ENCODE data around the gene CDPF1.
"Not testable (repeated sequence)": the region's sequence is repeated elsewhere in the genome, so short reads cannot be mapped to it uniquely, and the experiment has no call there.

Gene CDPF1

DNA sequence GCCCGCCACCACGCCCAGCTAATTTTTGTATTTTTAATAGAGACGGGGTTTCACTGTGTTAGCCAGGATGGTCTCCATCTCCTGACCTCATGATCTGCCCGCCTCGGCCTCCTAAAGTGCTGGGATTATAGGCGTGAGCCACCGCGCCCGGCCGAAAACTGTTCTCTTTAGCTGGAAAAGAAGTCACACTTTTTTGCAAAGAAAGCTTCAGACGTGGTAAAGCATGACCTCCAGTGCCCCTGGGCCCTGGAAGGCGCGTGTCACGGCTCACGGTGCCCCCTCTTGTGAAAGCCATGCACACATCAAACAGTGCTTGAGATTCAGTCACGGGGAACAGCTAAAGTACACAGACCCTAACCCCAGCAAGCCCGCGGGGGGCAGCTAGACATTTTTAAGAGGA is 51.3 kb downstream of the CDPF1 start:
- Mint-ChIP-seq H3K4me1 (peaks cover 20% of the 10 kb centered on the region), H3K36me3 (peaks cover 50% of the 10 kb centered on the region)
- ATAC-seq; H3K9me3 Mint-ChIP-seq; DNase-seq (ENCODE audit: low spot score in 2 of 2); H3K27ac Mint-ChIP-seq; H3K4me3 Mint-ChIP-seq: not testable (repeated sequence)

DNA sequence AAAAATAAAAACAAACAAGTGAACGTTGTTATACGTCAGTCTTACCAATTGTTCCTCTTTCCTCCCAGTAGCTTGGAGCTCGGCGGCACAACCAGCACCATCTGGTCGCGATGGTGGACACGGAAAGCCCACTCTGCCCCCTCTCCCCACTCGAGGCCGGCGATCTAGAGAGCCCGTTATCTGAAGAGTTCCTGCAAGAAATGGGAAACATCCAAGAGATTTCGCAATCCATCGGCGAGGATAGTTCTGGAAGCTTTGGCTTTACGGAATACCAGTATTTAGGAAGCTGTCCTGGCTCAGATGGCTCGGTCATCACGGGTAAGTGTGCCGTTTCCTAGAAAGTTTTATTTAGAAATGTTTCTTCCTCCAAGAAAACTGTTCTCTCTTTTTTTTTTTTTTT is 51.8 kb downstream of the CDPF1 start:
- DNase-seq (ENCODE audit: low spot score in 2 of 2): no peak
- Mint-ChIP-seq H3K27ac (no peak overlapping the region), H3K9me3 (no peaks in the 10 kb centered on the region), H3K4me1 (peaks cover 20% of the 10 kb centered on the region), H3K36me3 (peaks cover 45% of the 10 kb centered on the region), H3K4me3 (no peak overlapping the region)
- ATAC-seq: no peak

DNA sequence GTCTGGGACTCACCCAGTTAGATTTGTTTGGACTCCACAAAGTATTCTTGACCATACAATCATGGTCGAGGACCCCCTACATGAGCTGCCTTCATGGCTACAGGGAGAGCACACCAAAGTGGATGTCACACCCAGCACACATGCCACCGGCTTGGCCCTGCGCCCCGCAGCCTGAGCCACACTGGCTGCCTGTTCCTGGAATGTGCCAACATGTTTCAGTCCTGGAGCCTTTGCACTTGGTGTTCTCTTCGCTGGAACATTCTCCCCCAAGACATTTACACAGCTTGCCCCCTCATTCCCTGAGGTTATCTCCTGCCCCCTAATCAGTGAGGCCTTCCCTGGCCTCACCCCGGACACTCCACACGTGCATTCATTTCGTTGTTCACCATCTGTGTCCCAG is 53.8 kb downstream of the CDPF1 start:
- Mint-ChIP-seq H3K36me3 (peaks cover 40% of the 10 kb centered on the region), H3K4me1 (peaks cover 18% of the 10 kb centered on the region), H3K9me3 (no peaks in the 10 kb centered on the region), H3K27ac (peak overlapping the region; percentile 64), H3K4me3 (no peak overlapping the region)
- ATAC-seq (no peak), DNase-seq (ENCODE audit: low spot score in 2 of 2) (no peak)

DNA sequence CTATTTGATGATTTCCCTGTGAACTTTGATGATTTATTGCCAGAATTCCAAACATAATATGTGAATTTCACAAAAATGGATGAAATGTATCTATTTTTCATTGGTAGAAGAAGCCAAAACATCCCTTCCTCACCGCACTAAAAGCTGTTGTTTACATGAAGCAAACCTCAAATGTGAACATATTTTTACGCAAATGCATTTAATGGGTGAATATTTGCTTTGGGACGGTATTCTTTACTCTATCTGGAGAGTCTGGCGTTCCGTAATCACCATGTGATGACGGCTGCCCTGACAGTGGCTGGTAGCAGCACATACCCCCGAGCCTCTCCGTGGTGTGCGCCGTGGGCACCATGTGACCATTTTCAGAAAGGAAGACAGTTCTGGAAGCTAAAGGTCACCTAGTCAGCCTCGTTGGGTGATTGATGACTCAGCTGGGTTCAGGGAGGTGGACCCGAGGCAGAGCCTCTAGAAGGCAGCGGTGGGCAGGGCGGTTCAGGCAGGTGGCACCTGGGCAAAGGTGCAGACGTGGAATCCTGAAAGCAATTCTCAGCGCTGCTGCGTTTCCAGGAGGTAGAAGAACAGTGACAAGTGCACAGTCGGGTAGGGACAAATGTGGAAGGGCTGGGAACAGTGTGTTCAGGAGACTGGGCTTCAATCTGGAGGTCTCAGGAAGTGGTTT is 54.5 kb downstream of the CDPF1 start:
- peaks cover 34% of the 10 kb centered on the region for H3K36me3 Mint-ChIP-seq
- H3K4me3 Mint-ChIP-seq: no peak overlapping the region
- no peaks in the 10 kb centered on the region for H3K9me3 Mint-ChIP-seq
- DNase-seq (ENCODE audit: low spot score in 2 of 2): no peak
- H3K4me1 Mint-ChIP-seq: peaks cover 15% of the 10 kb centered on the region
- H3K27ac Mint-ChIP-seq: peak overlapping the region; percentile 64
- ATAC-seq: no peak
